Left ventricle myocardium inferior (tissue), 1 donor: ENCODE measurements around the gene TFEC. TPM values are rescaled to one million over a fixed set of nuclear protein-coding genes. Genes with fewer than 3 reads are reported as not detected.
"Not testable (repeated sequence)": the region's sequence is repeated elsewhere in the genome, so short reads cannot be mapped to it uniquely, and the experiment has no call there.

ENCODE experiments used
- DNase-seq: peaks from one replicate; pipeline ENCODE4 v3.0.0-alpha.2; 2020
- H3K27ac ChIP-seq: fragments of 200-600 bp; replicated peaks from 2 replicates; pipeline ENCODE4 v1.8.0; 2021
- H3K27me3 ChIP-seq: fragments of 200-600 bp; 2 replicates; pipeline ENCODE4 v1.8.0; 2021; ENCODE audit warnings: low read depth
- H3K36me3 ChIP-seq: fragments of 200-600 bp; 2 replicates; pipeline ENCODE4 v1.8.0; 2021
- H3K4me1 ChIP-seq: fragments of 200-600 bp; 2 replicates; pipeline ENCODE4 v1.8.0; 2021
- H3K4me3 ChIP-seq: fragments of 200-600 bp; 2 replicates; pipeline ENCODE4 v1.8.0; 2021; ENCODE audit warnings: mild to moderate bottlenecking, moderate library complexity
- H3K9me3 ChIP-seq: fragments of 200-600 bp; replicated peaks from 2 replicates; pipeline ENCODE4 v1.8.0; 2021
- intact Hi-C: fragments of 100-400 bp; cut with micrococcal nuclease; formaldehyde crosslinking; loops from one replicate; pipeline ENCODE4 v1.11.0; 2022
- total RNA-seq: library from RNA; stranded (reverse); fragmentation: NEBNext Ultra II Directional; extraction: Animal tissue kit (Norgen Biotek cat#: 25700); gene quantifications from one replicate; pipeline ENCODE4 v1.2.1, GENCODE V29; 2021
- TF ChIP-seq, protein P1 (sequence below): fragments of 200-600 bp; IDR thresholded peaks from 2 replicates; pipeline ENCODE4 v1.8.0; 2021; ENCODE audit warnings: antibody characterized with exemption, mild to moderate bottlenecking, borderline replicate concordance
- donor health status: DM: no; HTN: yes; CAD: no; lungs with severe emphysema.

The TFEC gene
- total RNA-seq, 1 donor from 2014 or later = 1.7 TPM

DNA sequence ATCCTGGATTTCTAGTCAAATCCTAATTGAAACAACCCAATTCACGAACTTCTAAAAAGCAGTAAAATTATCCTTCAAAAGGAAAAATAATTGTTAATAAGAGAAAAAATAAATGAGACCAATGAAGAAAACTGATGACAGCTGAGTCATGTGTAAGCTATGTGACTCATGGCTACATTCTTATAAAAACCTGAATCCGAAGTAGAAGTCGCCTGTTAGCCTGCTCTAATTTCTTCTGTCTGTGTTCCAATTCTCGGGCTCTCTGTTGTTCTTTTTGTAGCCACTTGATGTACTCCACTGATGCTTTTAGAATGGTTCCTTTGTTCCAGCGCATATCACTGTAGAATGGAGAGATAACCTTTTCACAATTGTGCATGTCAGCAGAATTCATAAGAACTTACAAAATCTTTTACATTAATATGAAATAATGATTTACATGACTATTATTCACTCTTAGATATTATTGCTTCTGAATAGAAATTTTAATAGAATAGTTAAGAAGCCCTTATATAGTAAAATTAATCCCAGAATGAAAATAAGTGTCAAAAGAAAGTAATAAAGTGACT lies 88.8 kb downstream of the TFEC start:
- no peak overlapping the region for H3K27ac ChIP-seq
- no peaks in the 10 kb centered on the region for H3K4me1 ChIP-seq
- H3K4me3 ChIP-seq = no peak overlapping the region
- no peaks in the 10 kb centered on the region for H3K27me3 ChIP-seq
- H3K9me3 ChIP-seq = no peaks in the 10 kb centered on the region
- intact Hi-C loops = no loop called here
- DNase-seq = no peak
- TF ChIP-seq, protein P1, sequence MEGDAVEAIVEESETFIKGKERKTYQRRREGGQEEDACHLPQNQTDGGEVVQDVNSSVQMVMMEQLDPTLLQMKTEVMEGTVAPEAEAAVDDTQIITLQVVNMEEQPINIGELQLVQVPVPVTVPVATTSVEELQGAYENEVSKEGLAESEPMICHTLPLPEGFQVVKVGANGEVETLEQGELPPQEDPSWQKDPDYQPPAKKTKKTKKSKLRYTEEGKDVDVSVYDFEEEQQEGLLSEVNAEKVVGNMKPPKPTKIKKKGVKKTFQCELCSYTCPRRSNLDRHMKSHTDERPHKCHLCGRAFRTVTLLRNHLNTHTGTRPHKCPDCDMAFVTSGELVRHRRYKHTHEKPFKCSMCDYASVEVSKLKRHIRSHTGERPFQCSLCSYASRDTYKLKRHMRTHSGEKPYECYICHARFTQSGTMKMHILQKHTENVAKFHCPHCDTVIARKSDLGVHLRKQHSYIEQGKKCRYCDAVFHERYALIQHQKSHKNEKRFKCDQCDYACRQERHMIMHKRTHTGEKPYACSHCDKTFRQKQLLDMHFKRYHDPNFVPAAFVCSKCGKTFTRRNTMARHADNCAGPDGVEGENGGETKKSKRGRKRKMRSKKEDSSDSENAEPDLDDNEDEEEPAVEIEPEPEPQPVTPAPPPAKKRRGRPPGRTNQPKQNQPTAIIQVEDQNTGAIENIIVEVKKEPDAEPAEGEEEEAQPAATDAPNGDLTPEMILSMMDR = no peak
- H3K36me3 ChIP-seq = no peaks in the 10 kb centered on the region

DNA sequence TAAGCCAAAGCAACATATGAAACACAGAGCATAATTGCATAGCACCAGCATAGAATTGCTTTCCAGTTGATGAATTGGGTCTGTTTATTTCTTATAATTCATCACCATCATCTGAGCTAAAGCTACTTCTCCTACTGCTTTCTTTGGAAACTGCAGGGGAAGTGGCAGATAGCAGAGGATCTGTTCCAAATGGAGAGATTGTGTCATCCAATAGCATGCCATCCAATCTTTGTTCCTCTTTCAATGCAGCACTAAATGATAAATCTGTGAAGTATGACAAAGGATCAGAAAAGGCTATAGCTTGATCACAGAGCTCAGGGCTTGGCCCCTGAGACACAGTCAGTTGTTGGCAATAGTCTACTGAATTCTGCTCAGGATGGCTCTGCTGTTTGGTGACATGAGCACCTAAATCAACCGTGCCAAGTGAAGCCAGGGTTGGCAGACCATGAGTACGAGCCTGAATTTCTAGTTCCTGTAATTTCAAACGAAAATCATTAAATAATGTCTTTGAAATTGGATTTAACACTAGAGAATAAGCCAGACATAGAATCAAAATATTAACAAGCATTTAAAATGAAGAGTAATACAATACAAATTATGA lies 90.0 kb downstream of the TFEC start:
- Histone ChIP-seq H3K27me3 (no peaks in the 10 kb centered on the region), H3K4me3 (no peak overlapping the region), H3K36me3 (no peaks in the 10 kb centered on the region), H3K27ac (no peak overlapping the region), H3K9me3 (no peaks in the 10 kb centered on the region), H3K4me1 (no peaks in the 10 kb centered on the region)
- intact Hi-C loops = no loop called here
- DNase-seq = no peak
- TF ChIP-seq, protein P1 = no peak

- Histone ChIP-seq H3K4me1 (no peaks in the 10 kb centered on the region), H3K4me3 (no peak overlapping the region), H3K9me3 (no peaks in the 10 kb centered on the region), H3K27me3 (no peaks in the 10 kb centered on the region), H3K27ac (no peak overlapping the region), H3K36me3 (no peaks in the 10 kb centered on the region)
- no peak for DNase-seq
- TF ChIP-seq, protein P1 = no peak
- intact Hi-C loops = no loop called here
These were observed 92.6 kb downstream of the TFEC start for GRCh38 chr7:115937960-115938359.

DNA sequence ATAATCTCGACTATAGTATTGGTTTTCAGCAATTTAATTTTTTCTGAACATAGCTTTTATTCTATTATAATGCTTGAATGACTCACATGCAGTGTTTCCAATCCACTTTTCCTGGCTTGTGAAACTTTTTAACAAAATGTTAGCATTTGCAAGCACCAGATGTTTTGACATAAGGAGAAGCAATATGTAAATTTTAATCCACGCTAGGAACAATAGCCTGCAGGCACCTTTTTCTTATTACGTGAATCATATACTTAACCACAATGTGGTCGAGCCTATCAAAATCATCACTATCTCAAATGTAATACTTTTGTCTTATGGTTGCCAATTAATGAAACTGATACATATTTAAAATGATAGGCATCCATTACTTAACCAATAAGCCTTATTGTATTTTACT lies 97.1 kb downstream of the TFEC start:
- Histone ChIP-seq H3K27ac (no peak overlapping the region), H3K36me3 (no peaks in the 10 kb centered on the region), H3K9me3 (no peaks in the 10 kb centered on the region), H3K4me3 (no peak overlapping the region), H3K4me1 (no peaks in the 10 kb centered on the region), H3K27me3 (no peaks in the 10 kb centered on the region)
- intact Hi-C loops = no loop called here
- TF ChIP-seq, protein P1 = no peak
- no peak for DNase-seq

DNA sequence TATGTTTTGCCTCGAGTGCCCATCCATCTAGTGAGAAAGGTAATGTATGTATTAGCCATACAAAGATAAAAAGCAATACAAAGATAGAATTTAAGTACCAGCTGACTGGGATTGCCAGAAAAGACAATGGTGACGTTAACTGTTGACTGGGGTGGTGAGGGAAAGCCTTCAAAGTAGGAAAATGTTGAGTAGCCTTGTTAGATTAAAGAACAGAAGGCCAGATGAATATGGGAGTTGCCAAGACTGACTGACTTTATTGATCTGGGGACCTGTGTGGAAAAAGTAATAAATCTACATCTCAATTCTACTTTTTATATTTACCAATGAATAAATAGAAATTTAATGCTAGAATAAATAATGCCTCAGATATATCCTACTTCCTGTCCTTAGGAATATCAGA lies 97.7 kb downstream of the TFEC start:
- H3K27me3 ChIP-seq = no peaks in the 10 kb centered on the region
- H3K4me1 ChIP-seq = no peaks in the 10 kb centered on the region
- intact Hi-C loops = no loop called here
- DNase-seq = no peak
- TF ChIP-seq, protein P1 = no peak
- H3K36me3 ChIP-seq = no peaks in the 10 kb centered on the region
- H3K27ac ChIP-seq = no peak overlapping the region
- no peak overlapping the region for H3K4me3 ChIP-seq
- no peaks in the 10 kb centered on the region for H3K9me3 ChIP-seq

- intact Hi-C loops = not testable (repeated sequence)
These were observed 100.4 kb downstream of the TFEC start for GRCh38 chr7:115930184-115930583.

GRCh38 chr7:115929736-115930135 lies 100.8 kb downstream of the TFEC start:
- DNase-seq, intact Hi-C loops: not testable (repeated sequence)

More at GRCh38 chr7:115930184-115930583, 100.4 kb downstream of the TFEC start:
- not testable (repeated sequence) for H3K27ac ChIP-seq, H3K9me3 ChIP-seq, H3K27me3 ChIP-seq, H3K36me3 ChIP-seq, H3K4me3 ChIP-seq, H3K4me1 ChIP-seq, DNase-seq

More at GRCh38 chr7:115929736-115930135, 100.8 kb downstream of the TFEC start:
- not testable (repeated sequence) for H3K36me3 ChIP-seq, H3K9me3 ChIP-seq, H3K4me1 ChIP-seq, H3K4me3 ChIP-seq, H3K27ac ChIP-seq, H3K27me3 ChIP-seq
